ENCODE data around the gene ZNF609.

The ZNF609 gene

GRCh38 chr15:64552281-64552948, 92.0 kb downstream of the ZNF609 start:
- Mint-ChIP-seq H3K4me3 (no peak overlapping the region), H3K27ac (no peak overlapping the region), H3K36me3 (ENCODE audit: low read depth) (peaks cover 5% of the 10 kb centered on the region), H3K4me1 (ENCODE audit: low read depth) (peaks cover 15% of the 10 kb centered on the region), H3K27me3 (ENCODE audit: low read depth) (no peaks in the 10 kb centered on the region), H3K9me3 (no peaks in the 10 kb centered on the region)
- DNase-seq (ENCODE audit: low spot score) = no peak

GRCh38 chr15:64558460-64559179, 98.2 kb downstream of the ZNF609 start:
- Mint-ChIP-seq H3K4me1 (ENCODE audit: low read depth) (peaks cover 28% of the 10 kb centered on the region), H3K27ac (peak overlapping the region; percentile 28), H3K4me3 (no peak overlapping the region)

DNA sequence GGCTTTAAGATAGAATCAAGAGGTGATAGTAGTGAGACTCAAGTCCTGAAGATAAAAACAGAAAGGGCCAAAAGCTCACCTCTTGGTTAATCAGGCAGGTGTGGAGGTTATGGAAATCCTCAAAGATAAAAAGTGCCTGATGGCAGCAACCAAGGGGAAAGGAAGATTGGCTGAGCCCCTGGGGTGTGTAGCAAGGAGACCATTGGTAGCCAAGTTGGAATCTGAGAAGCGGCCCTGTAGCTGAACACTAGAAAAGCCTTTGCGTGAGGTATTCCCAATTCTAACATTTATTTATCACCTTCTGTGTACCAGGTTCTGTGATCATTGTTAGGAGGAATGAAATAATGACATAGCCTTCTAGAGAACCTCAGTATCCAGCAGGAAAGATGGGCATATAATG, 98.9 kb downstream of the ZNF609 start:
- Mint-ChIP-seq H3K9me3 (no peaks in the 10 kb centered on the region), H3K27ac (no peak overlapping the region), H3K4me1 (ENCODE audit: low read depth) (peaks cover 29% of the 10 kb centered on the region)

More at GRCh38 chr15:64558460-64559179, 98.2 kb downstream of the ZNF609 start:
- no peaks in the 10 kb centered on the region for H3K9me3 Mint-ChIP-seq
- H3K36me3 Mint-ChIP-seq (ENCODE audit: low read depth) = peaks cover 22% of the 10 kb centered on the region
- no peak for DNase-seq (ENCODE audit: low spot score)
- H3K27me3 Mint-ChIP-seq (ENCODE audit: low read depth) = no peaks in the 10 kb centered on the region

DNA sequence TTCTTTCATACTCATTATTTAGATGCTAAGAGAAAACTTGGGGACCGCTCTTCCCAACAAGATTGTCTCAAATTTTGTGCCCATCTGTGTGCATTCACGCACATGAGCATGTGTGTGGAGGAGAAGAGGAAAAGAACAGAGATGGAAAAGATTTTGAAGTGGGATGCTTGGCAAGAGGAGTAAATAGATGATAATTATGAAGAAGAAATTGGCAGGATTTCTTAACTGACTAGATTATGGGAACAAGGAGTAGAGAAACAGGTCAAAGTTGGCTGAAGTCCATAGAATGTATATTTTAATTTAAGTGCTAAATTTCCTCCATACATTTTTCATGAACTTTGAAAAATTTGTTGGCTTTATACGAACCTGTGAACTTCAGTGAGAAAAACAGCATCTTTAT, 100.1 kb downstream of the ZNF609 start:
- Mint-ChIP-seq H3K27ac (no peak overlapping the region), H3K4me1 (ENCODE audit: low read depth) (peaks cover 33% of the 10 kb centered on the region), H3K4me3 (no peak overlapping the region), H3K9me3 (no peaks in the 10 kb centered on the region), H3K36me3 (ENCODE audit: low read depth) (peaks cover 30% of the 10 kb centered on the region), H3K27me3 (ENCODE audit: low read depth) (no peaks in the 10 kb centered on the region)
- no peak for DNase-seq (ENCODE audit: low spot score)

More for the DNA sequence above, 98.9 kb downstream of the ZNF609 start:
- Mint-ChIP-seq H3K36me3 (ENCODE audit: low read depth) (peaks cover 24% of the 10 kb centered on the region), H3K27me3 (ENCODE audit: low read depth) (no peaks in the 10 kb centered on the region), H3K4me3 (no peak overlapping the region)
- no peak for DNase-seq (ENCODE audit: low spot score)

- H3K27ac Mint-ChIP-seq = no peak overlapping the region
- no peaks in the 10 kb centered on the region for H3K9me3 Mint-ChIP-seq
- H3K4me1 Mint-ChIP-seq (ENCODE audit: low read depth) = peaks cover 33% of the 10 kb centered on the region
- no peaks in the 10 kb centered on the region for H3K27me3 Mint-ChIP-seq (ENCODE audit: low read depth)
- H3K36me3 Mint-ChIP-seq (ENCODE audit: low read depth) = peaks cover 32% of the 10 kb centered on the region
- no peak overlapping the region for H3K4me3 Mint-ChIP-seq
- no peak for DNase-seq (ENCODE audit: low spot score)
Observed at GRCh38 chr15:64560998-64561397, 100.6 kb downstream of the ZNF609 start.

DNA sequence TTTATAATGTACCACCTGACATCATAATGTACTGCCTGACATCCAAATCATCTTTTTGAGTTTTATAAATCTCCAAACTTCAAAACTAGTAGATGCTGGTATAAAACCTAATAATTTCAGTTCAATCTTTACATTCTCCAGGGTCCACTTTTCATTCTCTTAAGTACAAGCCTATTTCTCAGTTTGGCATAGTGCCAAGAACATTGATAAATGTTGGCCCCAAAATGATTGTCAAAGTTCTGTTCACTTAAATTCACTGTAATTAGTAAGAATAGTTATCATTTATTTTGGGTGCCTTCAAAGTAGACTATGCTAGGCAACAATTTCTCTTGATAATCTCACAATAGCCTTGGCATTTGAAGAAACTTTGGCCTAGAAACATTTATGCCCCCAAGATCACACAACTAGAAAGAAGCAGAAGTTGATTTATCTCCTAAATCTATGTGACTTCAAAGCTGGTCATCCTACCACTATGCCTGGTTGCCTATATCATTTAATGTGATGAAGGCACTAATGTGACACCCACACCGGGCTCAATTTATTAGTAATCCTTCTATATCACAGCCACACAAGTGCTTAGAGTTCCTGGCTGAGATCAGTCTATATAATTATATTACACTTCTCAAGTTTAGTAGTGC, 101.7 kb downstream of the ZNF609 start:
- no peaks in the 10 kb centered on the region for H3K9me3 Mint-ChIP-seq
- H3K4me3 Mint-ChIP-seq = no peak overlapping the region

GRCh38 chr15:64566102-64566501, 105.7 kb downstream of the ZNF609 start:
- Mint-ChIP-seq H3K4me1 (ENCODE audit: low read depth) (peaks cover 40% of the 10 kb centered on the region), H3K4me3 (no peak overlapping the region), H3K27me3 (ENCODE audit: low read depth) (no peaks in the 10 kb centered on the region), H3K9me3 (no peaks in the 10 kb centered on the region), H3K36me3 (ENCODE audit: low read depth) (peaks cover 35% of the 10 kb centered on the region), H3K27ac (peak overlapping the region; percentile 70)
- DNase-seq (ENCODE audit: low spot score) = no peak

More for the DNA sequence above, 101.7 kb downstream of the ZNF609 start:
- peaks cover 37% of the 10 kb centered on the region for H3K36me3 Mint-ChIP-seq (ENCODE audit: low read depth)
- no peak overlapping the region for H3K27ac Mint-ChIP-seq
- no peaks in the 10 kb centered on the region for H3K27me3 Mint-ChIP-seq (ENCODE audit: low read depth)
- peaks cover 39% of the 10 kb centered on the region for H3K4me1 Mint-ChIP-seq (ENCODE audit: low read depth)
- DNase-seq (ENCODE audit: low spot score) = no peak

GRCh38 chr15:64566629-64567427, 106.5 kb downstream of the ZNF609 start:
- Mint-ChIP-seq H3K4me1 (ENCODE audit: low read depth) (peaks cover 42% of the 10 kb centered on the region), H3K27me3 (ENCODE audit: low read depth) (no peaks in the 10 kb centered on the region), H3K4me3 (no peak overlapping the region), H3K27ac (peak overlapping the region; percentile 70), H3K36me3 (ENCODE audit: low read depth) (peaks cover 33% of the 10 kb centered on the region), H3K9me3 (no peaks in the 10 kb centered on the region)
- DNase-seq (ENCODE audit: low spot score) = no peak

- Mint-ChIP-seq H3K4me3 (peak overlapping the region; percentile 18), H3K27me3 (ENCODE audit: low read depth) (no peaks in the 10 kb centered on the region), H3K27ac (peak overlapping the region; percentile 39), H3K4me1 (ENCODE audit: low read depth) (peaks cover 46% of the 10 kb centered on the region), H3K9me3 (no peaks in the 10 kb centered on the region), H3K36me3 (ENCODE audit: low read depth) (peaks cover 31% of the 10 kb centered on the region)
- no peak for DNase-seq (ENCODE audit: low spot score)
Observed at GRCh38 chr15:64568765-64569164, 108.4 kb downstream of the ZNF609 start.

GRCh38 chr15:64571857-64572291, 111.5 kb downstream of the ZNF609 start:
- peak overlapping the region; percentile 46 for H3K27ac Mint-ChIP-seq
- H3K4me3 Mint-ChIP-seq = no peak overlapping the region
- peaks cover 31% of the 10 kb centered on the region for H3K36me3 Mint-ChIP-seq (ENCODE audit: low read depth)

DNA sequence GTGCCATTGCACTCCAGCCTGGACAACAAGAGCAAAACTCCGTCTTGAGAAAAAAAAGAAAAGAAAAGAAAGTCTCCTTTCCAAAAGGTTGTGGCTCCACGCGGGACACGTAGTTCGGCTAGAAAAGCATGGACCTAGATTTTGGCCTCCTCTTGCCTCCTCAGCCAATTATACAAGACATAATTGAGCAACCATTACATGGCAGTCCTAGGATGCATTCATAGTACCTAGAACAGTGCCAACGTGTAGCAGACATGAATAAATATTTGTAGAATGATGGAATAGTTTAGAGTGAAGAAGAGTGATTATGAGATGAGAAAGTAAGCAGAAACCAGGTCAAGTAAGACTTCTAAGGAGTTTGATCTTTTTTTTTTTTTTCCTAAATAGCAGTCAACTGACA, 112.5 kb downstream of the ZNF609 start:
- no peak for DNase-seq (ENCODE audit: low spot score)
- Mint-ChIP-seq H3K27ac (no peak overlapping the region), H3K4me1 (ENCODE audit: low read depth) (peaks cover 46% of the 10 kb centered on the region)

More at GRCh38 chr15:64571857-64572291, 111.5 kb downstream of the ZNF609 start:
- Mint-ChIP-seq H3K9me3 (no peaks in the 10 kb centered on the region), H3K4me1 (ENCODE audit: low read depth) (peaks cover 47% of the 10 kb centered on the region), H3K27me3 (ENCODE audit: low read depth) (no peaks in the 10 kb centered on the region)
- DNase-seq (ENCODE audit: low spot score) = no peak

DNA sequence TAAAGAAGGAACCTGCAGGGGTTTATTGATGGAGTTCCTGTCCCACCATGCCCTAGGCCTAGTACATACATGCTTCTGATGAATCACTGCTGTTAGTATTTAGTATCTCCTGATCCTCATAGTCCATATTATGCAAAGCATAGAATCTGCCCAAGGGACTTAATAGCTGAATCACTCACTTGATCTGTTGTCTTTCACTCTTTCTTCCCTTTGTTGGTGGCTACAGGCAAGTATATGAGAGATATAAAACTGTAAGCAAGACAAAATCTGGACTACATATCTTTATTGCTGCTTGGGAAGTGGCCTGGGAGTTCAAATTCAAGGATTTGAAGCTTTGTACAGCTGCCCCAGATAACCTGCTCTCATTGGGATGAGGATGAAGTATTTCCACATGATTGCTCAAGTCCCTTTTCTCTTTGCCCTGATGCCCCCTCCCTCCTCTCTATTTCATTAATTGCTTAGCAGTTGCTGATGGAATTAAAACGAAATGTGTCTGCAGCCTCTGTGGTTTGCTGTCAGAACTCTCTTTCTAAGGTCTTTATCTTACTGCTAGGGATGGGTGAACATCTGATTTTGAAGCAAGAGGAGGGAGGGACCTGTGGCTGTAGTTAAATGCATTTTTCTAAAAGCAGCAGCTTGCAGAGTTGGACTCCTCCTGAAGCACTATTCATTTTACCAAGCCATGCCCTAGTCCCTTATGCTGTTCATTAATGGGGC, 114.1 kb downstream of the ZNF609 start:
- no peaks in the 10 kb centered on the region for H3K27me3 Mint-ChIP-seq (ENCODE audit: low read depth)
- DNase-seq (ENCODE audit: low spot score) = no peak
- H3K4me1 Mint-ChIP-seq (ENCODE audit: low read depth) = peaks cover 31% of the 10 kb centered on the region
- peaks cover under 1% of the 10 kb centered on the region for H3K9me3 Mint-ChIP-seq
- H3K36me3 Mint-ChIP-seq (ENCODE audit: low read depth) = peaks cover 29% of the 10 kb centered on the region
- peak overlapping the region; percentile 8 for H3K4me3 Mint-ChIP-seq
- H3K27ac Mint-ChIP-seq = peak overlapping the region; percentile 49

More for the DNA sequence above, 112.5 kb downstream of the ZNF609 start:
- H3K9me3 Mint-ChIP-seq = no peaks in the 10 kb centered on the region
- no peaks in the 10 kb centered on the region for H3K27me3 Mint-ChIP-seq (ENCODE audit: low read depth)
- H3K36me3 Mint-ChIP-seq (ENCODE audit: low read depth) = peaks cover 30% of the 10 kb centered on the region
- H3K4me3 Mint-ChIP-seq = no peak overlapping the region
